ENCODE data around the gene IL3.

Gene IL3

DNA sequence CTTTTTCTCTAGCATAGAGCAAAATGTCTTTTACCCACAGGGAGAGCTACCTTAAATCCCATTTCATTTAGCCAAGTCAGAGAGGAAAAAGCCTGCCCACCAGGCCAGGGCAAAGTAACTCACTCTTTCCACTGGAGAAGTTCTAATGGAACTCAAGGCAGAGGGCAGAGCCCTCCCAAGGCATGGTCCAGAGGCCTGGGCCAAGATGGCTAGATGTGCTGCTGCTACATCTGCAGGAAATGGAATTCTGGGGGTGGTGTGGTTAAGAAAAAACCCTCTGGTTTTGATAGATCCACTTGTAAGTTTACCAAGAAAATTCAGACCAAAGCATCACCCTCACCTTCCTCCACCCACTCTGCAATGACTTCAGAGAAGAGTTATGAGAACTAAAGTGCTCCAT is 50.5 kb downstream of the IL3 start:
- TF ChIP-seq REST (IDR thresholded peaks at IDR 0.05; ENCODE audit: insufficient replicate concordance, low read depth), result no peak
- no peak for TF ChIP-seq GABPA (IDR thresholded peaks at IDR 0.05; ENCODE audit: low read depth)
- no peak for TF ChIP-seq SPI1 (IDR thresholded peaks at IDR 0.05; ENCODE audit: borderline replicate concordance, low read depth)
- TF ChIP-seq, protein P1, sequence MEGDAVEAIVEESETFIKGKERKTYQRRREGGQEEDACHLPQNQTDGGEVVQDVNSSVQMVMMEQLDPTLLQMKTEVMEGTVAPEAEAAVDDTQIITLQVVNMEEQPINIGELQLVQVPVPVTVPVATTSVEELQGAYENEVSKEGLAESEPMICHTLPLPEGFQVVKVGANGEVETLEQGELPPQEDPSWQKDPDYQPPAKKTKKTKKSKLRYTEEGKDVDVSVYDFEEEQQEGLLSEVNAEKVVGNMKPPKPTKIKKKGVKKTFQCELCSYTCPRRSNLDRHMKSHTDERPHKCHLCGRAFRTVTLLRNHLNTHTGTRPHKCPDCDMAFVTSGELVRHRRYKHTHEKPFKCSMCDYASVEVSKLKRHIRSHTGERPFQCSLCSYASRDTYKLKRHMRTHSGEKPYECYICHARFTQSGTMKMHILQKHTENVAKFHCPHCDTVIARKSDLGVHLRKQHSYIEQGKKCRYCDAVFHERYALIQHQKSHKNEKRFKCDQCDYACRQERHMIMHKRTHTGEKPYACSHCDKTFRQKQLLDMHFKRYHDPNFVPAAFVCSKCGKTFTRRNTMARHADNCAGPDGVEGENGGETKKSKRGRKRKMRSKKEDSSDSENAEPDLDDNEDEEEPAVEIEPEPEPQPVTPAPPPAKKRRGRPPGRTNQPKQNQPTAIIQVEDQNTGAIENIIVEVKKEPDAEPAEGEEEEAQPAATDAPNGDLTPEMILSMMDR (IDR thresholded peaks at IDR 0.05; ENCODE audit: insufficient read depth, low read length), result no peak
- no peak for TF ChIP-seq POLR2AphosphoS5 (IDR thresholded peaks at IDR 0.05; ENCODE audit: low read depth)
- Histone ChIP-seq H3K4me3 (replicated peaks; ENCODE audit: insufficient read depth, low read length) (no peak overlapping the region), H3K27me3 (ENCODE audit: insufficient read depth, poor library complexity, severe bottlenecking) (no peaks in the 10 kb centered on the region), H3K27ac (replicated peaks) (no peak overlapping the region)
- no peak for DNase-seq (ENCODE audit: low read depth in 1 of 2, low spot score in 1 of 2)

- H3K27ac ChIP-seq (replicated peaks), result no peak overlapping the region
- H3K27me3 ChIP-seq (ENCODE audit: insufficient read depth, poor library complexity, severe bottlenecking), result no peaks in the 10 kb centered on the region
- DNase-seq (ENCODE audit: low read depth in 1 of 2, low spot score in 1 of 2), result no peak
- no peak for TF ChIP-seq GABPA (IDR thresholded peaks at IDR 0.05; ENCODE audit: low read depth)
- no peak overlapping the region for H3K4me3 ChIP-seq (replicated peaks; ENCODE audit: insufficient read depth, low read length)
Measured at GRCh38 chr5:132112111-132112510, 51.7 kb downstream of the IL3 start.
